Adipocyte (in vitro differentiated cells): ENCODE data around the gene CCDC32.

ENCODE experiments used
- DNase-seq: peaks from one replicate; pipeline ENCODE4 v3.0.0-alpha.2; 2015; ENCODE audit warnings: low read depth
- H3K27me3 ChIP-seq: replicated peaks from 2 replicates; pipeline ENCODE4 v1.7.0; 2013; ENCODE audit warnings: mild to moderate bottlenecking, low read length, moderate library complexity; ENCODE audit not compliant: control insufficient read depth, insufficient read depth
- H3K36me3 ChIP-seq: 2 replicates; pipeline ENCODE4 v1.7.0; 2013; ENCODE audit warnings: low read length, mild to moderate bottlenecking, moderate library complexity; ENCODE audit not compliant: control insufficient read depth, insufficient read depth, severe bottlenecking
- H3K4me1 ChIP-seq: 2 replicates; pipeline ENCODE4 v1.7.0; 2013; ENCODE audit warnings: mild to moderate bottlenecking, low read length, moderate library complexity; ENCODE audit not compliant: control insufficient read depth, insufficient read depth
- H3K4me3 ChIP-seq: 2 replicates; pipeline ENCODE4 v1.7.0; 2013; ENCODE audit warnings: mild to moderate bottlenecking, low read length, moderate library complexity
- H3K9ac ChIP-seq: 2 replicates; pipeline ENCODE4 v1.7.0; 2013; ENCODE audit warnings: mild to moderate bottlenecking, low read length, moderate library complexity
- H3K9me3 ChIP-seq: 2 replicates; pipeline ENCODE4 v1.7.0; 2013; ENCODE audit warnings: mild to moderate bottlenecking, low read length, moderate library complexity; ENCODE audit not compliant: control insufficient read depth

CCDC32 gene, protein sequence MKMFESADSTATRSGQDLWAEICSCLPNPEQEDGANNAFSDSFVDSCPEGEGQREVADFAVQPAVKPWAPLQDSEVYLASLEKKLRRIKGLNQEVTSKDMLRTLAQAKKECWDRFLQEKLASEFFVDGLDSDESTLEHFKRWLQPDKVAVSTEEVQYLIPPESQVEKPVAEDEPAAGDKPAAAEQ

GRCh38 chr15:40564591-40565332 is at the start of gene CCDC32:
Gene CCDC32, minus strand, starts transcription at chr15:40565042. Its CDS starts 2,027 bp downstream, at chr15:40563015.
- peak within 1 kb of the TSS; percentile 95 for H3K4me3 ChIP-seq
- peaks cover 22% of the 10 kb centered on the region for H3K4me1 ChIP-seq
- H3K27me3 ChIP-seq: peaks cover 5% of the 10 kb centered on the region
- DNase-seq: peak; percentile 100
- peaks cover 3% of the 10 kb centered on the region for H3K36me3 ChIP-seq
- no peaks in the 10 kb centered on the region for H3K9me3 ChIP-seq
- peak within 1 kb of the TSS; percentile 93 for H3K9ac ChIP-seq

- no peak overlapping the region for H3K4me3 ChIP-seq
- no peaks in the 10 kb centered on the region for H3K4me1 ChIP-seq
- no peak for DNase-seq
- no peaks in the 10 kb centered on the region for H3K9me3 ChIP-seq
- no peaks in the 10 kb centered on the region for H3K27me3 ChIP-seq
- no peaks in the 10 kb centered on the region for H3K36me3 ChIP-seq
- H3K9ac ChIP-seq: no peak overlapping the region
These were observed 48.2 kb upstream of the CCDC32 start for GRCh38 chr15:40613080-40613479.

DNA sequence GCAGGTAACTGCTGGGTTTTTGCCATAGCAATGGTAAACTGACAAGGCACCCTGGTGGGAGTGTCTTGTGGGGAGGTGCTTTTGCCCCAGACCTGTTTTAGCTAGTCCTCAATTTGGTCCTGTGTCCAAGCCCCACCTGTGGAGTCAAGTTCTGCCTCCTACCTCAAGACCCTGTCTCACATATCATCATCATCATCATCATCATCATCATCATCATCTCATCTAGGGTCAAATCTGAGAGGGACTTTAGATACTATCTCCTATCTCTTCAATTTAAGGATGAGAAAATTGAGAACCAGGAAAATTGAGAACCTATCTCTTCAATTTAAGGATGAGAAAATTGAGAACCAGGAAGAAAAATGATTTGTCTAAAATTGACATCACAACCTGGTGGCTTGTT is 39.1 kb upstream of the CCDC32 start:
- no peaks in the 10 kb centered on the region for H3K9me3 ChIP-seq
- no peak overlapping the region for H3K4me3 ChIP-seq
- H3K27me3 ChIP-seq: no peaks in the 10 kb centered on the region
- H3K4me1 ChIP-seq: no peaks in the 10 kb centered on the region
- H3K36me3 ChIP-seq: no peaks in the 10 kb centered on the region
- DNase-seq: no peak
- H3K9ac ChIP-seq: no peak overlapping the region

GRCh38 chr15:40600956-40601355 is 36.1 kb upstream of the CCDC32 start:
- no peaks in the 10 kb centered on the region for H3K27me3 ChIP-seq
- H3K4me3 ChIP-seq: no peak overlapping the region
- no peak overlapping the region for H3K9ac ChIP-seq
- H3K36me3 ChIP-seq: no peaks in the 10 kb centered on the region
- DNase-seq: no peak
- no peaks in the 10 kb centered on the region for H3K4me1 ChIP-seq
- no peaks in the 10 kb centered on the region for H3K9me3 ChIP-seq

GRCh38 chr15:40598672-40599071 is 33.8 kb upstream of the CCDC32 start:
- Histone ChIP-seq H3K9ac (no peak overlapping the region), H3K36me3 (no peaks in the 10 kb centered on the region), H3K4me3 (no peak overlapping the region), H3K4me1 (peaks cover 8% of the 10 kb centered on the region), H3K27me3 (no peaks in the 10 kb centered on the region), H3K9me3 (no peaks in the 10 kb centered on the region)
- no peak for DNase-seq

GRCh38 chr15:40598126-40598525 is 33.3 kb upstream of the CCDC32 start:
- Histone ChIP-seq H3K4me1 (peaks cover 8% of the 10 kb centered on the region), H3K36me3 (no peaks in the 10 kb centered on the region), H3K9me3 (no peaks in the 10 kb centered on the region), H3K9ac (no peak overlapping the region), H3K27me3 (no peaks in the 10 kb centered on the region), H3K4me3 (no peak overlapping the region)
- DNase-seq: no peak

GRCh38 chr15:40597024-40597423 is 32.2 kb upstream of the CCDC32 start:
- no peak for DNase-seq
- no peaks in the 10 kb centered on the region for H3K27me3 ChIP-seq
- H3K9me3 ChIP-seq: no peaks in the 10 kb centered on the region
- H3K9ac ChIP-seq: no peak overlapping the region
- no peak overlapping the region for H3K4me3 ChIP-seq
- H3K36me3 ChIP-seq: no peaks in the 10 kb centered on the region
- H3K4me1 ChIP-seq: peaks cover 8% of the 10 kb centered on the region

- Histone ChIP-seq H3K4me3 (no peak overlapping the region), H3K9ac (no peak overlapping the region), H3K4me1 (peaks cover 8% of the 10 kb centered on the region), H3K36me3 (no peaks in the 10 kb centered on the region), H3K9me3 (no peaks in the 10 kb centered on the region), H3K27me3 (no peaks in the 10 kb centered on the region)
- DNase-seq: no peak
These were observed 30.9 kb upstream of the CCDC32 start for GRCh38 chr15:40595773-40596172.

DNA sequence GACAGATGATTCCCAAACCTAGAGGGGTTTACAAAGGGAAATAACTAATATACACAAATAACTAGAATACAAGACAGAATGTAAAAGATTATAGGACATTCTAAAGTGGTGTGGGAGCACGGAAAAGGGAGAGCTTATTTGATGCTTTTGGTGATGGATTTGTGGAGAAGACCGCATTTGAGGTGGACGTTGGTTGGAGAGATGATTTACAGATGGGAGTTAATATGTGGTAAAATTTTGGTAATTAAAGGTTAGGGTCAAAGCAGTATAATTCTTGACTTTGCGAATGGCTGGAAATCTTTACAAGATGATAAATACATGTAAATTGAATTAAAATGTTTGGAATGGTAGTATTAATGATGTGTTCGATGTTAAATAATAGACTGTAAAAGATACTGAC is 30.4 kb upstream of the CCDC32 start:
- Histone ChIP-seq H3K9me3 (no peaks in the 10 kb centered on the region), H3K4me1 (peaks cover 8% of the 10 kb centered on the region), H3K9ac (peak overlapping the region; percentile 83), H3K36me3 (no peaks in the 10 kb centered on the region), H3K27me3 (no peaks in the 10 kb centered on the region), H3K4me3 (peak overlapping the region; percentile 82)
- no peak for DNase-seq

DNA sequence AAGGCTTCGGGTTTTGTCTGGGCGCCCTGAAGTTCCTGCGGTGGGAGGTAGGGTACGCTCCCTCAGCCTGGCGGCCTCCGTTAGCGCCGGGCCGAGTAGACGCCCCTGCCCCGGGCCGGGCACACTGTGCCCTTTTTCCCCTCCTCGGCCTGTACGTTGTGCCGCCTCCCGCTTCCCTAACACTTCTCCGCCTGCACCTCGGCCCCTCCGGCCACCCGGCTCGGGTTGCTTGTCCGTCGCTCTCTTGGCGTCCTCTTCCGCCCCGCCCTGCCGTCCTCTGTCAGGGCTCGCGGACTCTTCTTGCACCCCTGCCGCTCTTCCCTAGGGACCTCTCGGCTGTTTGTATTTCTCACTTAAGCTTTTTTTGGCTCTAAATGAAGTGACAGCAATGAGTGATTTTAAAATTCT is 29.6 kb upstream of the CCDC32 start:
- DNase-seq: peak; percentile 84
- Histone ChIP-seq H3K27me3 (no peaks in the 10 kb centered on the region), H3K9ac (peak overlapping the region; percentile 83), H3K4me1 (peaks cover 8% of the 10 kb centered on the region), H3K36me3 (no peaks in the 10 kb centered on the region), H3K9me3 (no peaks in the 10 kb centered on the region), H3K4me3 (peak overlapping the region; percentile 82)

GRCh38 chr15:40593588-40594428 is 29.0 kb upstream of the CCDC32 start, which contains the start of gene KNL1:
Gene KNL1, plus strand, starts transcription at chr15:40594249. Its CDS starts 8,683 bp downstream, at chr15:40602932.
- H3K9me3 ChIP-seq: no peaks in the 10 kb centered on the region
- H3K4me3 ChIP-seq: peak within 1 kb of the TSS; percentile 82
- H3K9ac ChIP-seq: peak within 1 kb of the TSS; percentile 83
- H3K36me3 ChIP-seq: no peaks in the 10 kb centered on the region
- peaks cover 8% of the 10 kb centered on the region for H3K4me1 ChIP-seq
- no peaks in the 10 kb centered on the region for H3K27me3 ChIP-seq
- peak; percentile 95 for DNase-seq
